Measurements from ENCODE around the gene GDPD3. TPM values are rescaled to one million over a fixed set of nuclear protein-coding genes. Genes with fewer than 3 reads are reported as not detected.

Gene GDPD3
- total and polyA plus RNA-seq, 2 of the 13 experiments (the other 11 are each of a cell fraction or from before 2014, with no cell fraction given), result 18.7 to 20.6 TPM

DNA sequence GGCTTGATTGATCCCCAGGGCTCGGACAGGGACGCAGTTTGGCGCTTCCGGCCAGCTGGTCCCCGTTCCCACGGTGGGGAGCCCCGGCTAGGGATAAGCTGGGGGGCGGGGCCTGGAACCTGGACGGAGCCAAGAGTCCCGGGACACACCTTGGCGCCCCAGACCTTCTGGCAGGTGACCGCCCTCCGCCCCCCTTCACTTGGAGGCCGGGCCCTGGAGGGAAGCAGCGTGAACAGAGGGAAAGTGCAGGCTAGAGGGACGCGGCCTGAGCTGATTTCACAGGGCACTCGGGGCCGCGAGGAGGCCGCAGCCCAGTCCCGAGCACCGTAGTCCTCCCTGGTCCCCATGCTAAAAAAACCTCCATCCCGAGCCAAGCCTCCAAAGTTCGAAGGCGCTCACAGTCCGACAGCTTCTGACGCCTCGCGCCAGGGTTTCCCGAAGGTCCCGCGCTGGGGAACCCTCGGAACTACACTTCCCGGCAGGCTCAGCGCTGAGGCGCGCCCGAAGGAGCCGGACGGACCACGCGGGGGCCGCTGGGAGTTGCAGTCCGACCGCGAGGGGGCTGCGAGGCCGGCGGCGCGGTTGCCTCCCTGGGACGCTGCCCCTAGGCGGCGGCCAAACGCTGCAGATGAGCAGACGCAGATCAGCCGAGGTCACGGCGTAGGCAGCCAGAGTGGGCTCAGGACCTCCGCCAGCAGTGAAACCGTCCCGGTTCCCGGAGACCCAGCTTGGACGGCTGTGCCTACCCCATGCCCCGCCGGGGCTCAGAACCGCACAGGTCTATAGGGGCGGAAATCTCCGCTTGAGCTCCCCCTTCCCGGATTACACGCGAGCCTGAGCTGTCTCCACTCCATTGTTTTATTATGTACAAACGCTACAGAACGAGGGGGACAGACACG, 21.6 kb downstream of the GDPD3 start, which contains the start of gene TBX6 (continued):
- TF ChIP-seq, protein P1, sequence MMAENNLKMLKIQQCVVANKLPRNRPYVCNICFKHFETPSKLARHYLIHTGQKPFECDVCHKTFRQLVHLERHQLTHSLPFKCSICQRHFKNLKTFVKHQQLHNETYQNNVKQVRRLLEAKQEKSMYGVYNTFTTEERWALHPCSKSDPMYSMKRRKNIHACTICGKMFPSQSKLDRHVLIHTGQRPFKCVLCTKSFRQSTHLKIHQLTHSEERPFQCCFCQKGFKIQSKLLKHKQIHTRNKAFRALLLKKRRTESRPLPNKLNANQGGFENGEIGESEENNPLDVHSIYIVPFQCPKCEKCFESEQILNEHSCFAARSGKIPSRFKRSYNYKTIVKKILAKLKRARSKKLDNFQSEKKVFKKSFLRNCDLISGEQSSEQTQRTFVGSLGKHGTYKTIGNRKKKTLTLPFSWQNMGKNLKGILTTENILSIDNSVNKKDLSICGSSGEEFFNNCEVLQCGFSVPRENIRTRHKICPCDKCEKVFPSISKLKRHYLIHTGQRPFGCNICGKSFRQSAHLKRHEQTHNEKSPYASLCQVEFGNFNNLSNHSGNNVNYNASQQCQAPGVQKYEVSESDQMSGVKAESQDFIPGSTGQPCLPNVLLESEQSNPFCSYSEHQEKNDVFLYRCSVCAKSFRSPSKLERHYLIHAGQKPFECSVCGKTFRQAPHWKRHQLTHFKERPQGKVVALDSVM (CRISPR knock-in tag; IDR thresholded peaks at IDR 0.05), result peak; percentile 71
- TF ChIP-seq NAIF1 (CRISPR knock-in tag; IDR thresholded peaks at IDR 0.05; ENCODE audit: borderline replicate concordance), result no peak
- no peak; the same call in 1 of the 2 replicates for TF ChIP-seq PHF20 (CRISPR knock-in tag; IDR thresholded peaks at IDR 0.05)
- peak; percentile 52; the same call in 1 of the 2 replicates for TF ChIP-seq ZNF124 (CRISPR knock-in tag; IDR thresholded peaks at IDR 0.05)
- no peak for TF ChIP-seq SP140L (CRISPR knock-in tag; IDR thresholded peaks at IDR 0.05; ENCODE audit: borderline replicate concordance)
- TF ChIP-seq ZNF34 (CRISPR knock-in tag; IDR thresholded peaks at IDR 0.05; ENCODE audit: borderline replicate concordance), result peak; percentile 88; the same call in 1 of the 2 replicates
- TF ChIP-seq ZNF883 (CRISPR knock-in tag; IDR thresholded peaks at IDR 0.05; ENCODE audit: not compliant biosample characterization), result peak; percentile 87
- TF ChIP-seq, protein P2, sequence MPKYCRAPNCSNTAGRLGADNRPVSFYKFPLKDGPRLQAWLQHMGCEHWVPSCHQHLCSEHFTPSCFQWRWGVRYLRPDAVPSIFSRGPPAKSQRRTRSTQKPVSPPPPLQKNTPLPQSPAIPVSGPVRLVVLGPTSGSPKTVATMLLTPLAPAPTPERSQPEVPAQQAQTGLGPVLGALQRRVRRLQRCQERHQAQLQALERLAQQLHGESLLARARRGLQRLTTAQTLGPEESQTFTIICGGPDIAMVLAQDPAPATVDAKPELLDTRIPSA (CRISPR knock-in tag; IDR thresholded peaks at IDR 0.05; ENCODE audit: borderline replicate concordance), result peak; percentile 93; the same call in 1 of the 2 replicates
- TF ChIP-seq, protein P3, sequence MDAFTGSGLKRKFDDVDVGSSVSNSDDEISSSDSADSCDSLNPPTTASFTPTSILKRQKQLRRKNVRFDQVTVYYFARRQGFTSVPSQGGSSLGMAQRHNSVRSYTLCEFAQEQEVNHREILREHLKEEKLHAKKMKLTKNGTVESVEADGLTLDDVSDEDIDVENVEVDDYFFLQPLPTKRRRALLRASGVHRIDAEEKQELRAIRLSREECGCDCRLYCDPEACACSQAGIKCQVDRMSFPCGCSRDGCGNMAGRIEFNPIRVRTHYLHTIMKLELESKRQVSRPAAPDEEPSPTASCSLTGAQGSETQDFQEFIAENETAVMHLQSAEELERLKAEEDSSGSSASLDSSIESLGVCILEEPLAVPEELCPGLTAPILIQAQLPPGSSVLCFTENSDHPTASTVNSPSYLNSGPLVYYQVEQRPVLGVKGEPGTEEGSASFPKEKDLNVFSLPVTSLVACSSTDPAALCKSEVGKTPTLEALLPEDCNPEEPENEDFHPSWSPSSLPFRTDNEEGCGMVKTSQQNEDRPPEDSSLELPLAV (CRISPR knock-in tag; conservative IDR thresholded peaks at IDR 0.05; ENCODE audit: low read depth), result no peak
- no peak; the same call in 1 of the 2 replicates for TF ChIP-seq ZNF615 (CRISPR knock-in tag; IDR thresholded peaks at IDR 0.05; ENCODE audit: borderline replicate concordance)
- peak; percentile 30; the same call in 1 of the 2 replicates for TF ChIP-seq KDM4B (CRISPR knock-in tag; IDR thresholded peaks at IDR 0.05)
- TF ChIP-seq SMAD9 (CRISPR knock-in tag; IDR thresholded peaks at IDR 0.05), result 0 out of 2 replicates have a peak, but pooled peaks have one; percentile 45
- peak; percentile 93 for TF ChIP-seq SRSF1 (optimal IDR thresholded peaks at IDR 0.05; ENCODE audit: low read depth, low read length)
- TF ChIP-seq, protein P4, sequence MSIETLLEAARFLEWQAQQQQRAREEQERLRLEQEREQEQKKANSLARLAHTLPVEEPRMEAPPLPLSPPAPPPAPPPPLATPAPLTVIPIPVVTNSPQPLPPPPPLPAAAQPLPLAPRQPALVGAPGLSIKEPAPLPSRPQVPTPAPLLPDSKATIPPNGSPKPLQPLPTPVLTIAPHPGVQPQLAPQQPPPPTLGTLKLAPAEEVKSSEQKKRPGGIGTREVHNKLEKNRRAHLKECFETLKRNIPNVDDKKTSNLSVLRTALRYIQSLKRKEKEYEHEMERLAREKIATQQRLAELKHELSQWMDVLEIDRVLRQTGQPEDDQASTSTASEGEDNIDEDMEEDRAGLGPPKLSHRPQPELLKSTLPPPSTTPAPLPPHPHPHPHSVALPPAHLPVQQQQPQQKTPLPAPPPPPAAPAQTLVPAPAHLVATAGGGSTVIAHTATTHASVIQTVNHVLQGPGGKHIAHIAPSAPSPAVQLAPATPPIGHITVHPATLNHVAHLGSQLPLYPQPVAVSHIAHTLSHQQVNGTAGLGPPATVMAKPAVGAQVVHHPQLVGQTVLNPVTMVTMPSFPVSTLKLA (IDR thresholded peaks at IDR 0.05), result no peak
- no peak for TF ChIP-seq RAD51 (IDR thresholded peaks at IDR 0.05; ENCODE audit: borderline replicate concordance)
- TF ChIP-seq, protein P5, sequence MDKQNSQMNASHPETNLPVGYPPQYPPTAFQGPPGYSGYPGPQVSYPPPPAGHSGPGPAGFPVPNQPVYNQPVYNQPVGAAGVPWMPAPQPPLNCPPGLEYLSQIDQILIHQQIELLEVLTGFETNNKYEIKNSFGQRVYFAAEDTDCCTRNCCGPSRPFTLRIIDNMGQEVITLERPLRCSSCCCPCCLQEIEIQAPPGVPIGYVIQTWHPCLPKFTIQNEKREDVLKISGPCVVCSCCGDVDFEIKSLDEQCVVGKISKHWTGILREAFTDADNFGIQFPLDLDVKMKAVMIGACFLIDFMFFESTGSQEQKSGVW (CRISPR knock-in tag; IDR thresholded peaks at IDR 0.05; ENCODE audit: borderline replicate concordance), result no peak
- TF ChIP-seq HDAC2 (CRISPR knock-in tag; IDR thresholded peaks at IDR 0.05), result no peak; the same call in none of the 2 replicates
- TF ChIP-seq FOSL1 (CRISPR knock-in tag; IDR thresholded peaks at IDR 0.05; ENCODE audit: borderline replicate concordance), result peak; percentile 39; the same call in 1 of the 2 replicates
- TF ChIP-seq, protein P6, sequence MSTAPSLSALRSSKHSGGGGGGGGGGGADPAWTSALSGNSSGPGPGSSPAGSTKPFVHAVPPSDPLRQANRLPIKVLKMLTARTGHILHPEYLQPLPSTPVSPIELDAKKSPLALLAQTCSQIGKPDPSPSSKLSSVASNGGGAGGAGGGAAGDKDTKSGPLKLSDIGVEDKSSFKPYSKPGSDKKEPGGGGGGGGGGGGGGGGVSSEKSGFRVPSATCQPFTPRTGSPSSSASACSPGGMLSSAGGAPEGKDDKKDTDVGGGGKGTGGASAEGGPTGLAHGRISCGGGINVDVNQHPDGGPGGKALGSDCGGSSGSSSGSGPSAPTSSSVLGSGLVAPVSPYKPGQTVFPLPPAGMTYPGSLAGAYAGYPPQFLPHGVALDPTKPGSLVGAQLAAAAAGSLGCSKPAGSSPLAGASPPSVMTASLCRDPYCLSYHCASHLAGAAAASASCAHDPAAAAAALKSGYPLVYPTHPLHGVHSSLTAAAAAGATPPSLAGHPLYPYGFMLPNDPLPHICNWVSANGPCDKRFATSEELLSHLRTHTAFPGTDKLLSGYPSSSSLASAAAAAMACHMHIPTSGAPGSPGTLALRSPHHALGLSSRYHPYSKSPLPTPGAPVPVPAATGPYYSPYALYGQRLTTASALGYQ (CRISPR knock-in tag; IDR thresholded peaks at IDR 0.05), result peak; percentile 13; the same call in 1 of the 2 replicates

Data from HepG2 (cell line).